Activated CD8-positive, alpha-beta memory T cell treated with anti-CD3 and anti-CD28 coated beads, Interleukin-2, amount 10 ng/mL, durations not matched to agents 7 days and 5 days (primary cell): ENCODE data around the gene CHTOP. TPM values are rescaled to one million over a fixed set of nuclear protein-coding genes. Genes with fewer than 3 reads are reported as not detected.

Experiments
- ATAC-seq: fragments of 150-1000 bp; cut with Tn5 transposase; one replicate; pipeline ENCODE4 v1.10.0; 2021; ENCODE audit warnings: moderate library complexity
- CTCF ChIA-PET: fragments of 350-600 bp; sonication (Branson Sonifier 250); formaldehyde crosslinking; loops from one replicate; lab custom pipeline; 2021; ENCODE audit warnings: antibody characterized with exemption; lab: Charles Lee
- DNase-seq: peaks from one replicate; pipeline ENCODE4 v3.0.0-alpha.2; 2020
- H3K27ac Mint-ChIP-seq: one replicate; pipeline ENCODE4 v1.8.0; 2021; ENCODE audit warnings: mild to moderate bottlenecking, mixed read lengths
- H3K27me3 Mint-ChIP-seq: one replicate; pipeline ENCODE4 v1.8.0; 2021; ENCODE audit warnings: mixed read lengths
- H3K36me3 Mint-ChIP-seq: one replicate; pipeline ENCODE4 v1.8.0; 2021; ENCODE audit warnings: mild to moderate bottlenecking, mixed read lengths
- H3K4me1 Mint-ChIP-seq: one replicate; pipeline ENCODE4 v1.8.0; 2021; ENCODE audit warnings: mixed read lengths
- H3K4me3 Mint-ChIP-seq: one replicate; pipeline ENCODE4 v1.8.0; 2021; ENCODE audit warnings: mild to moderate bottlenecking, moderate library complexity, mixed read lengths
- H3K9me3 Mint-ChIP-seq: one replicate; pipeline ENCODE4 v1.8.0; 2022; ENCODE audit warnings: low read depth, mixed read lengths
- total RNA-seq, 2 experiments: library from RNA; stranded (reverse); gene quantifications; one replicate each; pipeline ENCODE4 v1.2.3, GENCODE V29; 2021

CHTOP gene
- total RNA-seq, 2 experiments from 2014 or later, result 83.8 to 89.1 TPM

DNA sequence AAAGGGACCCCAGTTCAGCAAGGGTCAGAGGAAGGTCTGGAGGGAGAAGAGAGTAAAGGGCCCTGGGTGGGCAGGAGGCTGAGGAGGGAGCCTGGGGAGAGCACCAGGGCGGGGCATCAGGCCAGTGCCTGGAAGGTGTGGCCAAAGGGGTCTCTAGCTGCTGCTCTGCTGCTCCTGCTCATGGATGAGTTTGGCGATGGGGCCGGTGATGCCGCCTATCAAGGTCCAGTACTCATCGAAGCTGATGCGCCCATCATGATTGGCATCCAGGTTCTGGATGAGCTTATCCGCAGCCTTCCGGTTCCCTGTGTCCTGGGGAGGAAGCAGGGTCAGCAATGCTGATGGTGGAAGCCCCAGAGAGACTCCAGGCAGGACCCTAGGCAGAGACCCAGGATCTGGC lies 26.5 kb upstream of the CHTOP start:
- ATAC-seq (no peak), DNase-seq (no peak)
- no peaks in the 10 kb centered on the region for H3K9me3 Mint-ChIP-seq
- no peaks in the 10 kb centered on the region for H3K36me3 Mint-ChIP-seq
- H3K27me3 Mint-ChIP-seq, result no peaks in the 10 kb centered on the region
- peaks cover 3% of the 10 kb centered on the region for H3K4me1 Mint-ChIP-seq
- H3K27ac Mint-ChIP-seq, result no peak overlapping the region
- no peak overlapping the region for H3K4me3 Mint-ChIP-seq
- CTCF ChIA-PET, result interaction anchor here (0.6 to 1.6 kb wide), 3 partner anchors 26 to 97 kb away, joined by 3 to 4 read pairs (median 3); partner anchors contain the start of gene CHTOP

- DNase-seq (no peak), ATAC-seq (no peak)
- no peak overlapping the region for H3K27ac Mint-ChIP-seq
- no peak overlapping the region for H3K4me3 Mint-ChIP-seq
- CTCF ChIA-PET, result interaction anchor here (0.6 to 1.6 kb wide), 2 partner anchors 36 to 98 kb away, joined by 3 read pairs; no protein-coding TSS in a partner anchor
- no peaks in the 10 kb centered on the region for H3K27me3 Mint-ChIP-seq
- H3K36me3 Mint-ChIP-seq, result no peaks in the 10 kb centered on the region
- H3K9me3 Mint-ChIP-seq, result no peaks in the 10 kb centered on the region
- H3K4me1 Mint-ChIP-seq, result no peaks in the 10 kb centered on the region
Measured at GRCh38 chr1:153608089-153608682, 25.7 kb upstream of the CHTOP start.

- H3K4me3 Mint-ChIP-seq, result no peak overlapping the region
- no peaks in the 10 kb centered on the region for H3K36me3 Mint-ChIP-seq
- H3K4me1 Mint-ChIP-seq, result no peaks in the 10 kb centered on the region
- H3K27me3 Mint-ChIP-seq, result no peaks in the 10 kb centered on the region
- H3K27ac Mint-ChIP-seq, result no peak overlapping the region
- DNase-seq, result no peak
- CTCF ChIA-PET, result no interaction called here
- H3K9me3 Mint-ChIP-seq, result no peaks in the 10 kb centered on the region
- ATAC-seq, result no peak
Measured at GRCh38 chr1:153608742-153609584, 24.9 kb upstream of the CHTOP start.

DNA sequence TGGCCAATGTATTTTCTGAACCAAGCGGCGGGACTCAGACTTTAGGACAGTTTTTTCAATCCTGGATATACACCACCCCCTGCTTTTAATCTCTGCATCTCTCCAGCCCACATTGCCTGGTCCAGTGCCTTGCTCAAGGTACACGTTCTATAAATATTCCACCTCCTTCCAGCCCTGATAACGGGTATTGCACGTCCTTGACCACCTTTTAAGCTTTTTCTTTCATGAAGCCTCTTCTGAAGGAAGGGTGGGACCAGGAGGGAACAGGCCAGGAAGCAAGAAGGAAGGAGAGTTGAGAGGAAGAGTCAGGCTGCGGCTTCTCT lies 24.3 kb upstream of the CHTOP start:
- no peak for DNase-seq
- H3K27ac Mint-ChIP-seq, result no peak overlapping the region
- no peaks in the 10 kb centered on the region for H3K36me3 Mint-ChIP-seq
- CTCF ChIA-PET, result no interaction called here
- H3K4me3 Mint-ChIP-seq, result no peak overlapping the region
- H3K9me3 Mint-ChIP-seq, result no peaks in the 10 kb centered on the region
- ATAC-seq, result no peak
- H3K27me3 Mint-ChIP-seq, result no peaks in the 10 kb centered on the region
- H3K4me1 Mint-ChIP-seq, result no peaks in the 10 kb centered on the region

- H3K4me3 Mint-ChIP-seq, result no peak overlapping the region
- no peaks in the 10 kb centered on the region for H3K9me3 Mint-ChIP-seq
- H3K27ac Mint-ChIP-seq, result no peak overlapping the region
- DNase-seq (no peak), ATAC-seq (no peak)
- no peaks in the 10 kb centered on the region for H3K27me3 Mint-ChIP-seq
- H3K36me3 Mint-ChIP-seq, result no peaks in the 10 kb centered on the region
- no peaks in the 10 kb centered on the region for H3K4me1 Mint-ChIP-seq
- CTCF ChIA-PET, result no interaction called here
Measured at GRCh38 chr1:153610334-153610733, 23.5 kb upstream of the CHTOP start.

GRCh38 chr1:153610811-153611301 lies 23.0 kb upstream of the CHTOP start:
- Mint-ChIP-seq H3K27ac (no peak overlapping the region), H3K4me1 (no peaks in the 10 kb centered on the region), H3K27me3 (no peaks in the 10 kb centered on the region), H3K9me3 (no peaks in the 10 kb centered on the region), H3K4me3 (no peak overlapping the region), H3K36me3 (no peaks in the 10 kb centered on the region)
- DNase-seq (no peak), ATAC-seq (no peak)
- CTCF ChIA-PET, result no interaction called here

GRCh38 chr1:153611356-153611755 lies 22.5 kb upstream of the CHTOP start:
- Mint-ChIP-seq H3K4me3 (no peak overlapping the region), H3K27ac (no peak overlapping the region), H3K4me1 (no peaks in the 10 kb centered on the region), H3K27me3 (no peaks in the 10 kb centered on the region), H3K36me3 (no peaks in the 10 kb centered on the region), H3K9me3 (no peaks in the 10 kb centered on the region)
- DNase-seq (no peak), ATAC-seq (no peak)
- CTCF ChIA-PET, result interaction anchor here (0.6 kb wide), 1 partner anchor 75 kb away, joined by 3 read pairs; no protein-coding TSS in a partner anchor

GRCh38 chr1:153612111-153612754 lies 21.6 kb upstream of the CHTOP start:
- H3K4me1 Mint-ChIP-seq, result no peaks in the 10 kb centered on the region
- H3K27ac Mint-ChIP-seq, result no peak overlapping the region
- H3K27me3 Mint-ChIP-seq, result no peaks in the 10 kb centered on the region
- no peaks in the 10 kb centered on the region for H3K9me3 Mint-ChIP-seq
- no peak for ATAC-seq
- CTCF ChIA-PET, result no interaction called here
- no peak for DNase-seq
- H3K36me3 Mint-ChIP-seq, result no peaks in the 10 kb centered on the region
- no peak overlapping the region for H3K4me3 Mint-ChIP-seq

DNA sequence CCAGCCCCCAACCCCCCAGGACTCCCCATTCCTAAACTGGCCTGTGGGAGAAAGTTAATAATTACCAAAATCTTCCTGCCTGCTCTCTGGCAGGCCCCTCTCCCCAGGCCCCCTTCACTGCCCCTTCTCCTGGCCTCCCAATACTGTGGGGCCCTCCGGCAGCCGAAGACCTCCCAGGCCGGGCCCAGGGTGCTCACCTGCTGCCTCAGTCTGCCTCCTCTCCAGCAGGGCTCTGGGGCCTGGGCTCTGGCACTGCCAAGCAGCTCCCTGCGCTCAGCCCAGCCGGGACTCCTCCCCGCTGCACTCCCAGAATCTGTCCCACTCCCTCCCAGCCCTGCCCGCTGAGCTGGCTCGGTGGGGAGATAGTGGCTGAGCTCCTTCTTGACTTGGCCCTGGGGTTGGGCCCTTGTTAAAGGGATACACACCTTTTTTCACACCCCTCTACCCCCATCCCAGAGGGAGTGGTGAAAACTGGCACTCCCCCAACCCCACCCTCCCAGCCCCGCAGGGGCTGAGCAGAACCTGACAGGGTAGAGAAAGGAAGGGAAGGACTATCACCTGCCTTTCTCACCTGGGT lies 21.0 kb upstream of the CHTOP start, which contains the start of gene S100A16:
Gene S100A16 (minus strand): TSS at position 383 of the 577 bp plus-strand sequence. CDS start 4,986 bp downstream, outside the sequence.
- no peaks in the 10 kb centered on the region for H3K9me3 Mint-ChIP-seq
- no peaks in the 10 kb centered on the region for H3K36me3 Mint-ChIP-seq
- H3K4me3 Mint-ChIP-seq, result no peak within 1 kb of the TSS
- CTCF ChIA-PET, result no interaction called here
- no peak within 1 kb of the TSS for H3K27ac Mint-ChIP-seq
- H3K27me3 Mint-ChIP-seq, result no peaks in the 10 kb centered on the region
- ATAC-seq, result no peak
- no peak for DNase-seq
- no peaks in the 10 kb centered on the region for H3K4me1 Mint-ChIP-seq

DNA sequence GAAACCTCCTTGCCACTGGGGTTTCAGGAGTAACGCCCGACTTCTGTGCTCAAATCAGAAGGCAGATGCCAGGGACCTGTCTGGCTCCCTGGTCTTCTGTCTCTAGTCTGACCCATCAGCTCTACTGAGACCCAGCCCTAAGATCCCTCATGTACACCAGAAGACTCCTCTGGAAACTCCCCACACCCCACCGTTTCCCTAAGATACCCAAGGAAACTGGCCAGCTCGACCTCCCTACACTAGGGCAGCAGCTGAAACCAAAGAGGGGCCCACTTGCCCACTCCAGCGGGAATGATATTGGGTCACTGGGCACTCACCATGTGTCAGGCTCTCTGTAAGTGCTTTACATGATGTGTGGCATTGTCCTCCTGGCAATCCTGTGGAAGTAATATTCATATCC lies 20.5 kb upstream of the CHTOP start:
- Mint-ChIP-seq H3K27ac (no peak overlapping the region), H3K9me3 (no peaks in the 10 kb centered on the region), H3K4me3 (no peak overlapping the region), H3K36me3 (no peaks in the 10 kb centered on the region), H3K4me1 (no peaks in the 10 kb centered on the region), H3K27me3 (no peaks in the 10 kb centered on the region)
- CTCF ChIA-PET, result no interaction called here
- ATAC-seq (no peak), DNase-seq (no peak)

- Mint-ChIP-seq H3K27ac (no peak overlapping the region), H3K36me3 (no peaks in the 10 kb centered on the region), H3K4me1 (no peaks in the 10 kb centered on the region), H3K9me3 (no peaks in the 10 kb centered on the region), H3K27me3 (no peaks in the 10 kb centered on the region), H3K4me3 (no peak overlapping the region)
- CTCF ChIA-PET, result interaction anchor here (1.0 to 1.2 kb wide), 2 partner anchors 81 to 119 kb away, joined by 3 read pairs; no protein-coding TSS in a partner anchor
- ATAC-seq (no peak), DNase-seq (no peak)
Measured at GRCh38 chr1:153614189-153614900, 19.5 kb upstream of the CHTOP start.

DNA sequence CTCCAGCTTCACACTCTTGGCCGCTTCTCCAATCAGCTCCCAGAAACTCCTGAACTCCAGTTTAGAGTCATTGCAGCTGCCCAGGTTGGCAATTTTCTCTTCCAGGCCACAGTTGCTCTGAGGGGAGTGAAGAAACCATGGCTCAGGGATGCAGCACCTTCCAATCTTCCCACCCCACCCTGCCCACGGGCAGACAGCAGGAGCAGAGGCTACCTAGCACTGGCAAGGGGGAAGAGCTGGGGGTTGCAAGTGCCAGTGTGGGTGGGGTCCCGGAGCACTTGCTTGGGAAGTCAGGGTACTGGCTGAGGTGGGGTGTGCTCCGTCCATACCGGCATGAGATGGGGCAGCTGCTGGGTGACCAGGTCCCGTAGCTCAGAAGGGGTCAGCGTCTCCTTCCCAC lies 19.0 kb upstream of the CHTOP start:
- CTCF ChIA-PET, result interaction anchor here (1.0 to 1.2 kb wide), 2 partner anchors 82 to 120 kb away, joined by 3 read pairs; no protein-coding TSS in a partner anchor
- H3K27ac Mint-ChIP-seq, result no peak overlapping the region
- no peaks in the 10 kb centered on the region for H3K9me3 Mint-ChIP-seq
- H3K36me3 Mint-ChIP-seq, result no peaks in the 10 kb centered on the region
- ATAC-seq, result no peak
- H3K27me3 Mint-ChIP-seq, result no peaks in the 10 kb centered on the region
- no peaks in the 10 kb centered on the region for H3K4me1 Mint-ChIP-seq
- no peak overlapping the region for H3K4me3 Mint-ChIP-seq
- DNase-seq, result no peak

- Mint-ChIP-seq H3K27me3 (no peaks in the 10 kb centered on the region), H3K36me3 (no peaks in the 10 kb centered on the region), H3K9me3 (no peaks in the 10 kb centered on the region), H3K4me1 (no peaks in the 10 kb centered on the region), H3K27ac (no peak overlapping the region), H3K4me3 (no peak overlapping the region)
- ATAC-seq (no peak), DNase-seq (no peak)
- CTCF ChIA-PET, result no interaction called here
Measured at GRCh38 chr1:153615406-153615805, 18.5 kb upstream of the CHTOP start.
